CD4-positive, alpha-beta T cell treated with Interleukin-17A for 4 hours (primary cell): ENCODE measurements around the gene YTHDF2.

ENCODE experiments used
- DNase-seq: peaks from one replicate; pipeline ENCODE4 v3.0.0-alpha.2; 2020; ENCODE audit warnings: mixed read lengths

The YTHDF2 gene

DNA sequence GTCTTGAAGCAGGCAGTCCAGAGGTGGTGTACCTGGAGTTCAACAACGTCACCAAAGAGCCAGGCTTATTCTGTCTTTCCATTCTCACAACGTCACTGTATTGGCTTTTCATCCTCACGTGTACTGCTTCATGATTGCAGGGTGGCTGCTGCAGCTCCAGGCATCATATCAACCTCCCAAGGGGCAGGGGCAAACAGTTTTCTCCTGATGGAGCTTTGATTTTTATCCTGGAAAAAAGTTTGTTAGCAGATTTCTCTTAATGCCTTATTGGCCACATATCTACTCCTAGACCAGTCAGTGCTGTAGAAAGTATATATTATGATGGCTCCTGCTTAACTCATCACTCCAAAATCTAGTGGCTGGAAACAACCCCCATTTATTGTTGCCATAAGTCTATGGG is 66.9 kb downstream of the YTHDF2 start:
- no peak for DNase-seq

DNA sequence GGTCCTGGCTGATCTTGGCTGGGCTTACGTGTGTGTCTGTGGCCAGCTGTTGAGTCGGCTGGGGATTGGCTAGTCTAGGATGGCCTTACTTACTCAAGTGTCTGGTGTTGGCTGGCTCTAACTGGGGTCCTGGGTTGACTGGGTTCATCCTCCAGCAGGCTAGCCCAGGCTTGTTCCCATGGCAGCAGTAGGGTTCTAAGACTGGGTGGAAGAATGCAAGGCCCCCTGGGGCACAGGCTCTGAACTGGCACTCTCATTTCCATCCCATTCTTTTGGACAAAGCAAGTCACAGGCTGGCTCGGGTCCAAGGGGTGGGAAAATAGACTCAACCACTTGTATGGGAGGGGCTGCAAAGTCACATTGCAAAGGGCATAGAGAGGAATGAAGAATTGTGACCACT is 67.3 kb downstream of the YTHDF2 start:
- DNase-seq, result no peak

DNA sequence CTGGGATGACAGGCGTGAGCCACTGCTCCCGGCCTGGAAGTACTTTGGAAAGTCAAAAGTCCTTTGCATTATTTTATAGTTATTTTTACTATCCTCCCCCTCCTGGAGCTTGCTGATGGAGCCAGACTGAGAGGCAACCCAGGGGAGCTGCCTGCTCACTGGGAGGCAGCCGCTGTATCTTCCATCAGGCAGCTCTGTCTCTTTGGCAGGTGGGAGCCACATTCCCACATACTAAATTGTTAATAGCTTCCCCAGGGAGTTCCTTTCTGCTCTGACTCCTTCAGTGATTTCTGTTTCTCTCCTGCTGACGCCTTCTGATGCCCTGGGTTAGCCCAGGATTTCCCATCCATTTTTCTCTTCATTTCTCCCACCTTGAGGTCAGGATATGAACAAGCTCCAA is 70.3 kb downstream of the YTHDF2 start:
- DNase-seq, result no peak

DNA sequence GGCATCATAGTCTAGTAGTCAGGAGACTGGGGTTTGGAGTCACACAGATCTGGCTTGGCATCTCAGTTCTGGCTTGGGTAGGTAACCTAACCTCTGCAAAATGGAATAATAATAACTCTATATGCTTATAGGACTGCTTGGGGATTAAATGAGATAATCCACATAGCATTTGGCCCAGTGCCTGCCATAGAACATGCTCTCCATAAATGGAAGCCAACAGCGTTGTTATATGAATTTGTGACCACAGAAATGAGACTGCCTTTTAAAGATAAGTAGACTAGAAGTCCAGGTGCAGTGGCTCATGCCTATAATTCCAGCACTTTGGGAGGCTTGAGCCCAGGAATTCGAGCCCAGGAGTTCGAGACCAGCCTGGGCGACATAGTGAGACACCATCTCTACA is 71.2 kb downstream of the YTHDF2 start:
- DNase-seq, result no peak

DNA sequence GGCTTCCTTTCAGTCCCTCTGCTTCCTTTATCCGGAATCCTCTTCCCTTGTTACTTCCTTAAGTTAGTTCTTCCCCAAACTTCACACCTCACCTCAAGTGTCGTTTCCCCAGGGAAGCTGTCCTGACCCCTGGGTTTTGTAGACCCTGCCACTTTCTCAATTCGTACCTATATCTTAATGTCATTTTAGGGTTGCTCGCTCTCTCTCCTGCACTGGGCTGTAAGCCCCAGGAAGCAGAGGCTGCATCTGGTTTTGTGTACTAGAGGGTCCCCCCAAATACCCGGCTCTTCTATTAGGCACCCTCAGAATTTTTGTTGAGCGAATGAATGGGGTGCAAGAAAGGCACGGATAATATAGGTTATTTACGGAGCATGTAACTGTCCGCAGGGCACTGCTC is 74.6 kb downstream of the YTHDF2 start:
- DNase-seq, result no peak

DNA sequence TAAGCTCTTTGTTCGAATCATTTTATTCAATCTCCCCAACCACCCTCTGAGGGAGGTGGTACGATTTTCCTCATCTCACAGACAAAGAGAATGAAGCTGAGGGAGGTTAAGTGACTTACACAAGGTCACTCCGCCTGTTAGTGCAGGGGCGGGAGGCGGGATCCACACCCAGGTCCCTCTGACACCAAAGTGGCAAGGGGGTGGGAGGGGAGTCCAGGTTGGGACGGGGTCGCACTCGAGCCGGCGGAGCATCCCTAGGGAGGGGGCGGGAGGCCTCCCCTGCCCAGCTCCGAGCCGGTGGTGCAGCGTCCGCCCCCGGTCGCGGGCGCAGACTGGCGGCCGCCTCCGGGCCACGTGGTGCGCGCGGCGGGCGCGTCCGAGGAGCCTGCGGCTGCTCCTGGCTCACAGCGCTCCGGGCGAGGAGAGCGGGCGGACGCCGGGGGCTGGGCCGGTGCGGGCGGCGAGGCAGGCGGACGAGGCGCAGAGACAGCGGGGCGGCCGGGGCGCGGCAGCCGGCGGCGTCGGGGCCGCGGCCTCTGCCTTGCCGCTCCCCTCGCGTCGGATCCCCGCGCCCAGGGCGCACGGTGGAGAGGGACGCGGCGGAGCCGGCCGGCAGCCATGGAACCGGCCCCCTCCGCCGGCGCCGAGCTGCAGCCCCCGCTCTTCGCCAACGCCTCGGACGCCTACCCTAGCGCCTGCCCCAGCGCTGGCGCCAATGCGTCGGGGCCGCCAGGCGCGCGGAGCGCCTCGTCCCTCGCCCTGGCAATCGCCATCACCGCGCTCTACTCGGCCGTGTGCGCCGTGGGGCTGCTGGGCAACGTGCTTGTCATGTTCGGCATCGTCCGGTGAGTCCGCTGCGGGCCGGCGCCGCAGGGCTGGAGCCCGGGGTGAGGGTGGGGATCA is 75.3 kb downstream of the YTHDF2 start, which contains the start of gene OPRD1:
Gene OPRD1 (plus strand): TSS at position 405 of the 903 bp plus-strand sequence. CDS start 214 bp downstream, at position 619.
- no peak for DNase-seq

DNA sequence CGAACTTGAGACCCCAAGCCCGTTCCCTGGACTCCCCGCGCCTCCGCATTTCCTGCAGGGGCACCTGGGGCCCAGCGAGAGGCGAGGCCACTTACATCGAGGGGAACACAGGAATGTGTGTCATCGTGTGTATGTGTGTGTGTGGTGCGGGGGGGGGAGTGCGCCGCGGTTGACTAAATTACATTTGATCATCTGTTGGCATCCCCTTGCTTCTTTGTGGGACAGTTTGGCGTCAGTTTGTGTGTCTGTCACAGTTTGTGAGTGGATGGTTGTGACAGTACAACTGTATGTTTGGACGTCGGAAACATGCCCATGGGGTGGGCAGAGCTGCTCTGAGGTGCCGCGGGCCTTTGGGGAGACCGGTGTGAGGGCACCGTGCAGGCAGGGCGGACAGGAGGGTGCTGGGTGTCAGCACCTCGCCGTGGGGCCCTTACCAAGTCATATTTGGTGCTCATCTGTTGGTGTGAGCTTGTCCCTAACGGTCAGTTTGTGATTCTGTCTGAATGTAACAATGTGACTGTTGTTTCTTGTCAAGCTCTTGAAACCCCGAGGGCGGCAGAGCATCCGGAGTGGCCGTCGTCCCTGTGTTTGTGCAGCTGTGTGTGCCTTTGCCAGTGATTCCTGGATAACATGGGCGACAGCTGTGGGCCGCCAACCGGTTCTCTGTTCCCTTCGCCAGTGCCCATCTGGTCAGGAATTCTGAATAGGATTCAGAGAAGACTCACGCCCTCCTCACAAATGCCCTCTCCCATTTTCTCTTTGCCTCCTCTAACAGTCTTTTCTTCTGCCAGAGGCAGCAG is 76.1 kb downstream of the YTHDF2 start:
- no peak for DNase-seq

DNA sequence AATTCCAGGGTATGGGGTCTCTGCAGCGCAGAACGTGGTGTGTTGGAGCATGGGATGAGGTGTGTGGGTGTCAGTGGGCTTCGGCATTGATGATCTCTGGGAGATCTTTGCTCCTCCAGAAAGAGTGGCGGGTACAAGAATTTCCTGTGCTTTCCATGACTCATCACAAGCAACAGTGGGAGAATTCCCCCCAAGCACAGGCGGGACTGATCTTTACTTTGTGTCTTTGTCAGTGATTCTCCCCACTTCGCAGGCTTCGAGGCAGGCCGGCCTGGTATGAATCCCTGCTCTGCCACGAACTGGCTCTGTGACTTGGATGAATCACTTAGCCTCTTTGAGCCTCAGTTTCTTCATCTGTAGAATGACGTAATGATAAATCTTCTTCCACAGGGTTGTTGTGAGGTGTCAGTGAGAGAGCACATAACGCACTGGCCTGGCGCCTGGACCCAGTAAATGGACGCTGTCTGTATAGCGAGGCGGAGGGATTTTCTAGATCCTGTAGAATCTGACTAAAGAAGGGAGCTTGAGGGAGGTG is 77.3 kb downstream of the YTHDF2 start:
- DNase-seq, result no peak

DNA sequence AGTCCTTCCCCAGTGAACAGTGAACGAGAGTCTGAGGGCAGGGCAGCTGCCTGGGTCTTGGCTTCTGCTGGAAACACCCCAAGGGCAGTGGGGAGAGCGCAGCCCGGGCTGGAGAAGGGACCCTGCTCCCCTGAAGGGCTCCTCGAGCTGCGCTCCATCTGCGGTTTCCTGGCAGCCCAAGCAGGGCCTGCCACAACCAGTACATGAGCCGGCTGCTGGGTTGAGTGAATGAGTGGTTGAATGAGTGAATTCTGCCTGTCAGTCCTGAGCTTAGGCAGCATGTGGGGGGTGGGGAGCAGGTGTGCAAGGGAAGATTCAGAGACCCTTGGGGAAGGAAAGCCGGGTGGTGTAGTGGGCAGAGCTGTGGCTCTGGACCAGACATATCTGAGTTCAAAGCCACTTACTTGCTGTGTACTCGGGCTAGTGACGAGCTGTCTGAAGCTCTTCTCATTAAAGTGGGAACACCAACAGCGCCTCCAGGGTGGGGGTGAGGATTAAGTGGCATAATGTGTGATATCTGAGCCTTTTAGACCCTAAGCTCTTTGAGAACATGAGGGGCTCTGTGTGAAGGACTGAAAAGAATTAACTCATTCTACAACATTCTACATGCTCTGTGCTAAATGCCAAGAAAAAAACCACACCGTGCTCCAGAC is 78.9 kb downstream of the YTHDF2 start:
- DNase-seq, result no peak

DNA sequence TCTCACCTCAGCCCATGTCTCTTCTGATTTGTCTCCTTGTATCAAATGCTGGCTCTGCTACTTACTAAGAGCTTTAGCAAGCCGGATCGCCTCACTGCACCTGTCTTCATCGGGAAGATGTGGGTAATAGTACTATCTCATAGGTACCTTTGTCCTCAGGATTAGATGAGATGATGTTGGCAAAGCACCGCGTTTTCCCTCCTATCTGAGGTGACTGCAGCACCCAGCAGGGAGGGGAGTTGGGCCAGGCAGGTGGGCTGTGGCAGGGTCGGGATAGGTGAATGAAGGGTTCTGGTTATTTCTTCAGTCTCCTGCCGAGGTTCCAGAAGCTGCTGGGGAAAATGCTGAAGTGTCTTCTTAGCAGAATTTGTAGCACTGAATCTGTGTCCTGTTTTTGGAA is 80.4 kb downstream of the YTHDF2 start:
- no peak for DNase-seq

DNA sequence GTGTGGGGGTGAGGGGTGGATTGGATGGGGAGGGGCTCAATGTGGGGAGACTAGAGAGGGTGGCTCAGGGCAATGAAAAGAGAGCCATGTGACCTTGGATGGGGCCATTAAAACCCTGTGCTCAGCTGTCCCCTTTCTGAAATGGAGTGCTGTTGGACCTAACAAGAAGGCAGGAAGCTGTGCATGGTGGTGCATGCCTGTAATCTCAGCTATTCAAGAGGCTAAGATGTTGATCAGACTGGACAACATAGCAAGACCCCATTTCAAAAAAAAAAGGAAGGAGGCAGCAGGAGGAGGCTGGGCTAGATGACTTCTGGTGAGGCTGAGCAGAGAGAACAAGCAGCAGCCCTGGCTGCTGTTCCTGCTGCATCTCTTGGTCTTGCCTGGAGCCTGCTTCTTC is 82.3 kb downstream of the YTHDF2 start:
- DNase-seq, result no peak
